Activated CD4-positive, alpha-beta T cell treated with anti-CD3 and anti-CD28 coated beads for 24 hours (primary cell): ENCODE measurements around the gene DTYMK.
A peak's percentile ranks its signal among the peaks of the same experiment; 100 is the strongest.

Source experiments
- DNase-seq, 2 donors: peaks; one replicate each; pipeline ENCODE4 v3.0.0-alpha.2; 2020; ENCODE audit warnings: low read depth in 2 of 2

The DTYMK gene

DNA sequence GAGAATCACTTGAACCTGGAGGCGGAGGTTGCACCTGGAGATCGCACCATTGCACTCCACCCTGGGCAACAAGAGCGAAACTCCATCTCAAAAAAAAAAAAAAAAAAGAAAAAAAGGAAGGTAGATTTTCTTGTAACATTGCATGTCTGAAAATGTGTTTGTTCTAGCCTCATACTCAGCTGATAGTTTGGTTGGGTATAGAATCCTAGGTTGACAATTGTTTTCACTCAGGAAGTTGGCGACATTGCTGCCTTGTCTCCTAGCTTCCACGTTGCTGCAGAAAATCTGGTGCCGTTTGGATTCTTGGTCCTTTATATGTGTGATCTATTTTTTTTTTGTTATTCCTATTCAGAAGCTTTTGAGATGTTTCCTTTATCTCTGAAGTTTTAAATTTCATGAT, 19.9 kb upstream of the DTYMK start:
- DNase-seq = no peak

DNA sequence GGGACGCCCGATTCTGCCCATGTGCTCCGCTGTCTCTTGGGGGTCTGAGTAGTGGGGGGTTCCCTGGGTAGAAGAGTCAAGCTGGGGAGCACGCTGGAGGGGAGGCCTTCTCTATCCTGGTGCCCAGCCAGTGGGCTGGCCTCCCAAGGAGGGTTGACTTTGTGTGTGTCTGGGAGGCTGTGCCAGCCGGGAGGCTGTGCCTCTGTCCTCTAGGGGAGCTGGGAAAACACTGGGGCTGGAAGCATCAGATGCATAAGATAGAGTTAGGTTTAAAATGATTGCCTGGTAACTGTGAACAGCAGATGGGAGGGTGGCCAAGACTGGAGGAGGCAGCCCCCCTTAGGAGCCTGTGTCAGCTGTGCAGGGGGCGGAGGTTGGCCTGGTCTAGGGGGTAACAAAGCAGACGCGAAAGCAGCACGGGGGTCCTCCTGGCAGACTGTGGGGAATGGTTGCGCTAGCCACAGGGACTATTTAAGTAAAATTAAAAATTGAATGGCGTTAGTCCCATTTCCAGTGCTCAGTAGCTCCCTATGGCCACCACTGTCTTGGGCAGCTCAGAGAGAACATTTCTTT, 16.5 kb upstream of the DTYMK start:
- no peak for DNase-seq

DNA sequence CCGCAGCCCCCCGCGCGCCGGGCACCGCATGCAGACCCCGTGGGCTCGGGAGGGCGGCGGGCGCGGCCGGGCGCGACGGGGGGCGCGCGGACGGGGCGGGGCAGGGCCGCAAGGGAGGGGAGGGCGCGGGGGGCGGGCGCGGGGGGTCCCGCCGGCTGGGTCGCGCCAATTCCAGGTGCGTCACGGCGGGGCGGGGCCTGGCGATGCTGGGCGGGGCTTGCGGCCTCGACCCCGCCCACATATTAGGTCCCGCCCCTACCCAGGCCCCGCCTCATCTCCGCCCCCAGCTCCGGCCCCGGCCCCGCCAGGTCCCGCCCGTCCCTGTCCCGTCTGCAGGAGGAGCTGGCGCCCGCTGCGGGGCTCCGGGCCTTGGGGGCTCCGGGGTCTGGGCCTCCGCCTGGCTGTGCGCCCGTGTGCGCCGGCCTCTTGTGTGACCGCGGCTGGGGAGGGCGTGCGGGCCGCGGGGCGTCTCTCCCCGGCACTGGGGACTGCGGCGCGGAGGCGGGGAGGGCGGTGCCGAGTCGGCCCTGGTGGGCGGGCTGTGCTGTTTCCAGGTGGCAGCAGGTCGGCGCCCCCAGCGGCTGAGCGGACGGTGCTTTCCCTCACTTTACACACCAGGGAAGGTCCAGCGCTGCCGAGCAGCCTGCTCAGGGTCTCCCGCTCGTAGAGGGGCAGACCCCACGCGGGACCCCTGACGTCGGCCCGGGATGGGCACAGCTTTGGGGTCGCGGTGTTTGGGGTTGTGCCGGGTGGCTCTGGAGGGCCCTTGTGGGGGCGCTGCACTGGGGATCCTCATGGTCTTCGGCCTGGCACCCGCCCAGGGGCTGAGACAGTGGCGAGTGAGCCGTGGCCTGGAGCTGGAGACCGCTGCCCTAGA, 15.8 kb upstream of the DTYMK start:
- peak; percentile 82 to 84 for DNase-seq

DNA sequence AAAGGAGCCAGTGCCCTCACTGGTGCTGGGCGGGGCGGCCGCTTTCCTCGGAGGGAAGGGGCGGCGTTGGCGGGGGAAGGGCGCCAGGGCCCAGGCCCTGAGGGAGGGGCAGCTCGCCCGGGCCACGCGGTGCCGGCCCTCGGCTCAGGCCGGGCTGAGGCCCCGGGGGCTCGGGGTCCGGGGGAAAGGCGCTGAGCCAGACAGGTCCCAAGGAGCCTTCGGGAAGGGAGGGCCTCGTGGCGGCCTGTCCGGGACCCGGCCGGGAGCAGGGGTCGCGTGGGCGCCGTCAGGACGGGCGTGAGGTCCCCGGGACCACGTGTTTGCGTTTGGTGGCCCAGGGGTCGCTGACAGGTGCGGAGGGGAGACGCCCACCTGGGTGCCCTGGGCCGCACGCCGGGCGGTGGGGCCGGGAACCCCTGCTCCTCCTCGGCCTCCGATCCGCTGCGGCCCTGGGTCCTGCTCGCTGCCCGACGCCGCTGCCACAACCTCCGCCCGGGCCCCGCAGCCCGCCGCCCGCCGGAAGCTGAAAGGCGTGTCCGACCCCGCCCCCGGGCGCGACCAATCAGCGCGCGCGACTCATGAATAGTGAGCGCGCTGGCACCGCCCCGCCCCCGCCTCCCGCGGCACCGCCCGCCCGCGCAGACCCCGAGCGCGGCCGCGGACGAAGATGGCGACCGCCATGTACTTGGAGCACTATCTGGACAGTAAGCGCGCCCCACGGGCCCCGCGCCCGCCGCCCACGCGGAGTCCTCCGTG, 15.0 kb upstream of the DTYMK start, which contains the start of gene ING5:
Gene ING5, plus strand, starts transcription at position 641 of the 756 bp plus-strand sequence. Its CDS starts 27 bp downstream, at position 668.
- DNase-seq = peak; percentile 96

DNA sequence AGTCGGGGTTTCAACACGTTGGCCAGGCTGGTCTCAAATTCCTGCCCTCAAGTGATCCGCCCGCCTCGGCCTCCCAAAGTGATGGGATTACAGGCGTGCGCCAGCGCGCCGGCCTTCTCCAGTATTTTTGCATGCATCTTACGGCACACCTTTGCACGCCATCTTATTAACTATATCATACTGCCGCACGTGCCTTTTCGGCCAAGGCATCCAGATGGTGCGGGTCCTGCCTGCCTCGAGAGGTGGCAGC, 14.5 kb upstream of the DTYMK start:
- no peak for DNase-seq

GRCh38 chr2:241695651-241696050, 9.0 kb upstream of the DTYMK start:
- DNase-seq = no peak

GRCh38 chr2:241692448-241692847, 5.8 kb upstream of the DTYMK start:
- DNase-seq = no peak

GRCh38 chr2:241690202-241690717, 3.6 kb upstream of the DTYMK start:
- no peak for DNase-seq

- DNase-seq = peak in 1 of 2 donors; percentile 19
These were observed 2.7 kb upstream of the DTYMK start for GRCh38 chr2:241689306-241689705.

GRCh38 chr2:241686324-241686649, 328 bp downstream of the DTYMK start:
- DNase-seq = no peak

GRCh38 chr2:241680827-241681599, 5.6 kb downstream of the DTYMK start:
- no peak for DNase-seq

DNA sequence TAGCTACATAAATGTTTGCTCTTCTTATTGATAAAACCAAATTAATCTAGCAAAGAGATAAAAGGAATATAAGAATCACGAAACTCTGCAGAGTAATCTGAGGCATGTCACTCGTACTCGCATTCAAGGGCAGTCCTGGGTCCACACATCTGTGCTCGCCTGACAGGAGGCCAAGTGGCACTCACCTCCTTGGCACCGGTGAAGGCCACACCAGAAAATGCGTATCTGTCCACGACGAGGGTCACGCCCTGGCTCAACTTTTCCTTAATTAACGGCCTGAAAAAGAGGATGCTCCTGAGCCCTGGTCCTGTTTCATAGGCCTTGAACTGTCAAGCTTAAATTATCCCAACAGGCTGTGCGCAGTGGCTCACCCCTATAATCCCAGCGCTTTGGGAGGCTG, 6.6 kb downstream of the DTYMK start:
- DNase-seq = no peak

DNA sequence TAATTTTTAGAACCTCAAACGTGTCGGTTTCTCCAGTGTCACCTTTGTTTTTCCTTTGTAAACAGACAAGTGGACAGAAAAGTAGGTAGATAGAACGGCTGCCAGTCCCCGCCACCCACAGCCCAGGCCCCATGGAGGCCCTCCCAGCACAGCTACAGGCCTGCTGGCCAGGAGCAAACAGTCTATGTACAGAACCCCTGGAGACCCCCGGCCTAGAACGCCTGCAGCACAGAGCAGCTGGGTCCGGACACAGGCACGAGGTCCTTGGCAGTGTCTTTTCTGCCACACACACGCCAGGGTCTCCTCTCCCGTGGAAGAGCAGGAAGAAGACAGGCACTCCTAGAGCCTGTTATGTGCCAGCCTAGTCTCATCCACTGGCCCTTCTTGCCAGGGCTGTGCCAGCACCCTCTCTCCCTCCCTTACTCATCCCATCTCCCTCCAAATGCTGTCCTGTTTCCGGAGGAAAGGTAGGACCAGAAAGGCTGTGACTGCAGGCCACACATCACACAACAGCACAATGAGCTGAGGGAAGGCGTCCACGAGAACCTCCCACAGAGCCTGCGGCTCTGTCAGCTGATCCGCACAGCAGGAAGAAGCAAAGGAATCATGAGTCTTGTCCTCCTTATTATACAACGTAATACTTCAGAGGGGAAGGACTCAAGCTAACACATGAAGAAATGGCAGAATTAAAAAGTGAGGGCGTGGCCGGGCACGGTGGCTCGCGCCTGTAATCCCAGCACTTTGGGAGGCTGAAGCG, 7.7 kb downstream of the DTYMK start:
- no peak for DNase-seq

- DNase-seq = no peak
These were observed 8.3 kb downstream of the DTYMK start for GRCh38 chr2:241678307-241678706.

DNA sequence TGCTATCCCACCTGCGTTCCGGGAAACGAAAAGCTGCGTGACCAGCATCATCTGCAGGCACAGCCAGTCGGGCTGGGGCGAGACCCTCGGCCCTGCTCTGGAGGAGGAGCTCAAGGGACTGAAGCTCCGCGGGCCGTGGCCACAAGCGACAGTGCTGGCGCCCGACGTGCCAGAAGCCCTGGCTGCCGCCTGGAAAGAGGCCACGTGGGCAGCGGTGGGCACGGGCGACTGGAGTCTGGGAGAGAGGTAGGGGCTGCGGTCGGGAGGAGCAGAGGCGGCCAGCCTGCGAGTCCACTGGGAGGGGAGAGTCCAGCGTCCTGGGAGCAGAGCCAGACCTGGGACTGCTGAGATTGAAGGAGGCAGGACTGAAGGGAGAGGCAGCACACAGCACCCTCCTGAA, 9.2 kb downstream of the DTYMK start:
- DNase-seq = no peak

- no peak for DNase-seq
These were observed 9.9 kb downstream of the DTYMK start for GRCh38 chr2:241676665-241677064.

DNA sequence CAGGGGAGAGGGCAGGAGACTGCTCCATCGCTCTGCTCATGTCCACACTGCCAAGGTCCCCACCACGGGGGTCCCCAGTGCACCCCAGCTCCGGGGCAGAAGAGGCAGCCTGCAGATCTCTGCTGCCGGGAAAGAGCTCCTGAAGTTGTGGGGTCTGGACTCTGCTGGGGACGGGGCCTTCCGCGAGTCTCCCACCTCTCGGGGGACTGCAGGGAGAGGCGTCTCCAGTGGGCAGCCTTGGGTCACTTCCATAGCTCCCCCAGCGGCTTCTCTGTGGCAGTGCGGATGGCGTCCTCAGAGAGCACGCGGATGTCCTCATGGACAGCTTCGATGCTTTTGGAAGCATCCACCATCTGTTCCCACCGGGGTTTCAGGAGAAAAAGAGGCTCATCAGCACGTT, 10.7 kb downstream of the DTYMK start:
- no peak for DNase-seq

DNA sequence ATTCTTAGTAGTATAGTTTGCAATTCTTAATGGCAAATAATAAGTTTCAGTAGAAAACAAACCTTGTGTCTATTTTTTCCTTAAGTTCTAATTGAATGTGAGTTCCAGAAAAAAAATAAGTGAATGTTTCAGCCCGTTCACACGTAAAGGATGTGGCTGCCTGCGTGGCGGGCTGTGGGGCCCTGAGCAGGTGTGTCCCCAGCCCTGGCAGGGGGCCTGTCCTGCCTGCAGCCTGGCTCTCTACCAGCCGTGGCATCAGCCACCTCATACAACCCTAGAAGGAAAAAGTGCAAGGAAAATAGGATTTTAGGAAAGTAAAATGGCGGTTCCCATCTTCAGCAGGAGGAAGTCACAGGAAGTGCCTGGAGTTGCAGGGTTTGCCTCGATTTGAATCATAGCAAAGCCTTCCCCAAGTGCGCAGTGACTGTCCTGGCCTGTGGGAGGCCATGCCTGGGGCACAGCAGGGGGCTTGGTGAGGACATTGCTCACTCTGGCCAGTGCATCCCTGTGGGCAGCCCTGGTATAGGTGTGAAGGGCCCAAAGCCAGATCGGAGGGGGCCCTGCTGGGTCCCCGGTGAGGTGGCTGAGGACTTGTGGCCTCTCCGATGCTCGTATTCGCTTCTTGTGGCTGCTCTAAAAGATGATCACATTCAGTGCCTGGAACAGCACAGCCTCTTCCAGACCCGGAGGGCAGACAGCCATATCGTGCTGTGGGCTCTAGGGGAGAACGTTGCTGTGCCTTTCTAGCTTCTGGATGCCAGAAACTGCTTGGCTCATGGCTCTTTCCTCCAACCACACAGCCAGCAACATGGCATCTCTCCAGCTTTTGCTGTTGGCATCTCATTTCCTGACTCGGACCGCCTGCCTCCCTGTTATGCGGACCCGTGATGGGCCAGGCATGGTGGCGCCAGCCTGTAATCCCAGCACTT, 12.6 kb downstream of the DTYMK start:
- no peak for DNase-seq

DNA sequence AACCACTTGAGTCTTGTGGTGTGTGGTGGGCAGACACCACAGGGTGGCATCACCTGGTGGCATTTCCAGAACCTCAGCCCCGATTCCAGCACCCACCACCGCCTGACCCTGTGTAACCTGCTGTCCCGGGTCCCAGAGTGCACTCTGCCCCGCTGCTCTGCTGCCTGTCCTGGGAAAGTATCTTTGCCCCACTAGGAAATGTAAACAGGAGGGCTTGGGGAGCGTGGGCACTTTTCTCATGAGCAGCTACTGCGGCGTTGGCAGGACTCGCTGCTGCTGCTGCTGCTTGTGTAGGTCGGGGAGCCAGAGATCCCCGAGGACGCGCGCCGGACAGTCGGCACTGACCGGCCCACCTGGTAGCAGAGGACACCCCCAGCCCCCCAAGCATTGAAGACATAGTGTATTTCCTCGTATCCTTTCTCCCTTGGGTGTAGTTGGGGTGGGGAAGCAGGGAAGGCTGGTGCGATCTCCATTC, 13.4 kb downstream of the DTYMK start:
- no peak for DNase-seq
